Fibroblast of villous mesenchyme (primary cell): ENCODE results near the gene P3H4. TPM values are rescaled to one million over a fixed set of nuclear protein-coding genes. Genes with fewer than 3 reads are reported as not detected.

Source experiments
- DNase-seq: peaks from one replicate; pipeline ENCODE4 v3.0.0-alpha.2; 2010; ENCODE audit warnings: low read depth
- H3K4me3 ChIP-seq: 2 replicates; pipeline ENCODE4 v1.5.1; 2011; ENCODE audit warnings: low read depth, mild to moderate bottlenecking, low read length
- total RNA-seq: library from RNA; depleted of rRNA; stranded (reverse); fragments of >200 nt; gene quantifications from 2 replicates; pipeline ENCODE4 v1.2.3, GENCODE V29; 2012
- TF ChIP-seq, protein P1 (sequence below): IDR thresholded peaks from 2 replicates; pipeline ENCODE4 v1.5.1; 2012; ENCODE audit warnings: low read depth, mild to moderate bottlenecking, low read length; ENCODE audit not compliant: insufficient read depth

Gene P3H4
- total RNA-seq, 1 donor: 88.1 TPM

DNA sequence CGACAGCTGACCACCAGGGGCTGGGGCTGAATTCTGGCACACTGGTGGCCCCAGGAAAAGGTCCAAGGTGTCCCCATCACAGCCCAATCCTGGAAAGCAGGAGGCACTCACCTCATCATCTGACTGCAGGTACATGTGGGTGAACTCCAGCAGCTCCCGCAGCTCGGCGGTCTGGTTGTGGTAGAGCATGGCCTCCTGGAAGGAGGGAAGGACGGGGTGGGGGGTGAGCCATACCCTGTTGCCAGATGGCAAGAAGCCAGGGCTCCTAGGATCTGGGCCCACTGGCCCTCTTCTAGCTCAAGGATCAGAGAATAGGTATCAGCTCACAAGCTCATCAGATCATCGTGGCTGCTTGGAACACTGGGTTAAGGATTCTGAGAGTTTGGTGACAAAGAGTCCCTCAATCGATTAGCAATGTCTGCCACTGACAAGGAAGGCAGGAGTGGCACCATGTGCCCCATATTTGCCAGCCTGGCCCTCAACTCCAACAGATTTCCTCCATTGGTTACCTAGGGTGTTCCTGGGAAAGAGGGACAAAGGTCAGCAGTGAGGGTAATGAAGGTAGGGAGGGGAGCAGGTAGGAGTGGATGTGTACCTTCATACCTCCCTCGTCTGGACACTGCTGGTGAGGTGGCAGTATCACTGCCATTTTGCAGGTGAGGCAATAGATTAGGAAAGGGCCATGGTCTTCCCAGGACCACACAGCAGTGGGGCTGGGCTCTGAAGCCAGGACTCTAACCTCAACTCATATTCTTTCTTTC is 4.9 kb downstream of the P3H4 start:
- DNase-seq: no peak
- no peak overlapping the region for H3K4me3 ChIP-seq
- TF ChIP-seq, protein P1, sequence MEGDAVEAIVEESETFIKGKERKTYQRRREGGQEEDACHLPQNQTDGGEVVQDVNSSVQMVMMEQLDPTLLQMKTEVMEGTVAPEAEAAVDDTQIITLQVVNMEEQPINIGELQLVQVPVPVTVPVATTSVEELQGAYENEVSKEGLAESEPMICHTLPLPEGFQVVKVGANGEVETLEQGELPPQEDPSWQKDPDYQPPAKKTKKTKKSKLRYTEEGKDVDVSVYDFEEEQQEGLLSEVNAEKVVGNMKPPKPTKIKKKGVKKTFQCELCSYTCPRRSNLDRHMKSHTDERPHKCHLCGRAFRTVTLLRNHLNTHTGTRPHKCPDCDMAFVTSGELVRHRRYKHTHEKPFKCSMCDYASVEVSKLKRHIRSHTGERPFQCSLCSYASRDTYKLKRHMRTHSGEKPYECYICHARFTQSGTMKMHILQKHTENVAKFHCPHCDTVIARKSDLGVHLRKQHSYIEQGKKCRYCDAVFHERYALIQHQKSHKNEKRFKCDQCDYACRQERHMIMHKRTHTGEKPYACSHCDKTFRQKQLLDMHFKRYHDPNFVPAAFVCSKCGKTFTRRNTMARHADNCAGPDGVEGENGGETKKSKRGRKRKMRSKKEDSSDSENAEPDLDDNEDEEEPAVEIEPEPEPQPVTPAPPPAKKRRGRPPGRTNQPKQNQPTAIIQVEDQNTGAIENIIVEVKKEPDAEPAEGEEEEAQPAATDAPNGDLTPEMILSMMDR: no peak

DNA sequence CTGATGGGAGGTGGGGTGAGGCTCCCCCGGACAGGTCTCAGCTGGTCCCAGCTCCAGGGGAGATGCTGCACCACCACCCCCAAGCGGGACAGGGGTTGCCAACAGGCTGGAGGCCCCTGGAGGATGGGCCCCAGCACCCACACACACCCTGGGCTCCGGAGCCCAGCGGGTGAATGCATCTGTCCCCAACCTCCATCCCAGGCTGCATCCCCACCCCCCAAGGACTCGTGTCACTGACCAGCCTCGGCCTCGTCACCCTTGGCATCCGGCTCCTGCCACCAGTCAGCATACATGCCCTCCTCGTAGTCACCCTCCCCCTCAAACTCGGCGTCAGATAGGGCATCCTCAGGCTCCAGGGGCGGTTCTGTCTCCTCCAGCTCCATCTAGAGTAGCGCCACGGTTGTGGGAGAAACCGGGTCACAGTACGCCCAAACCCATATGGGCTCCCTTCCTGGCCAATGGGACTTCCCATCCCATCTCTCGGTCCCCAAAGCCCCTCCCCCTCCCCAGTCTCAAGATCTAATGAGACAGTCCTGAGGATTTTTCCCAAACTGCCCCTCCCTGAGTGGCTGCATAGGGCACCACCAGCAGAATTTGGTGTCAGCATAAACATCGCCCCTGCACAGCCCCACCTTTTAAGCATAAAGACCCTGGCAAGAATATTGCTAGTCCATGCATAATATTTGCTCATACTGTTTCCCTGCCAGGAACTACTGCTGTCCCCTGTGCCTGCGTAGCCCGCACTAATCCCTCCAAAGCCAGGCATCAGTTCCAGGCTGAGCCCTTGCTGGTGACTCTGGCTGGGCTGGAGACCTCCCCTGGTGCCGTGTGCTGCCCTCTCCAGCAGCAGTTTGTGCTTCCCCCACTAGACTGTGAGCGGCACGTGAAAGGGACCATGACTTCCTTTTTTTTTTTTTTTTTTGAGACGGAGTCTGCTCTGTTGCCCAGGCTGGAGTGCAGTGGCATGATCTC is 8.4 kb downstream of the P3H4 start:
- no peak for DNase-seq

DNA sequence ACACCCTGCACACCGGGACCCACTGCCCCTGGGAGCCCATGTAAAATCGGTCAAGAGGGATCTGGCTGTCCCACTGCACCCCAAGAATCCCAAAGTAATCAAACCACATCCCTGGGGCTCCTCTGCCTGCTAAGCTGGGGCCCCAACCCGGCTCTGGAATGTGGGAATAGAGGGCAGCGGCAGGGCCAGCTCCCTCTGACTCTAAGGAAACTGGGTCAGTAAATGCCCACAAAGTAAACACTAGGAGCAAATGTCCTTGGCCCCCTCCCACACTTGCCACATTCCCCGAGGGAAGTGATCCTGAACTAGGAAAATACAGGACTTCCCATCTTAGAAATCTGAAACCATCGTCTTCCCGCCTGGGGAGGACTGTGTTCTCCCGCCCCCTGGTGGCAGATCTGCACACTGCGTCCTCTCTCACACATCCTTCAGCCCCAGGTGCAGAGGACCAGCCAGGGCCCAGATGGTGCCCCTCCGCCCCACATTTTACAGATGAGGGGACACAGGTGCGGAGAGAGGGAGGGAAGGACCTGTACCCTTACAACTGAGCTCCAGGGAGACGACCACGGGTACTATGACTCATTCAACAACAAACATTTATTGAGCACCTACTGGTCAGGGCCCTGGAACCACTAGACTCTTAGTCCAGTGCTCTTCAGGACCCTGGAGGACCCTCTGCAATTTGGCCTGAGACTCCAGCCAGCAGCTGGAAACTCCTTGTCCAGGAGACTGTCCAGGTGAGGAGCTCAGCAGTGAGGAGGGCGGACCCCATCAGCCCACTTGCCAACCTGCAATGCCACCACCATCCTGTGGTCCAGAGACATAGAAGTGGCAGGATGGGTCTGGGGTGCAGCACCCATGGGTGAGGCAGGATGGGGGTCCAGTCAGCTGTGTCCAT is 10.1 kb downstream of the P3H4 start:
- DNase-seq: peak; percentile 81
- TF ChIP-seq, protein P1: peak; percentile 96
- no peak overlapping the region for H3K4me3 ChIP-seq

More for the DNA sequence above, 8.4 kb downstream of the P3H4 start:
- TF ChIP-seq, protein P1: no peak
- H3K4me3 ChIP-seq: no peak overlapping the region

DNA sequence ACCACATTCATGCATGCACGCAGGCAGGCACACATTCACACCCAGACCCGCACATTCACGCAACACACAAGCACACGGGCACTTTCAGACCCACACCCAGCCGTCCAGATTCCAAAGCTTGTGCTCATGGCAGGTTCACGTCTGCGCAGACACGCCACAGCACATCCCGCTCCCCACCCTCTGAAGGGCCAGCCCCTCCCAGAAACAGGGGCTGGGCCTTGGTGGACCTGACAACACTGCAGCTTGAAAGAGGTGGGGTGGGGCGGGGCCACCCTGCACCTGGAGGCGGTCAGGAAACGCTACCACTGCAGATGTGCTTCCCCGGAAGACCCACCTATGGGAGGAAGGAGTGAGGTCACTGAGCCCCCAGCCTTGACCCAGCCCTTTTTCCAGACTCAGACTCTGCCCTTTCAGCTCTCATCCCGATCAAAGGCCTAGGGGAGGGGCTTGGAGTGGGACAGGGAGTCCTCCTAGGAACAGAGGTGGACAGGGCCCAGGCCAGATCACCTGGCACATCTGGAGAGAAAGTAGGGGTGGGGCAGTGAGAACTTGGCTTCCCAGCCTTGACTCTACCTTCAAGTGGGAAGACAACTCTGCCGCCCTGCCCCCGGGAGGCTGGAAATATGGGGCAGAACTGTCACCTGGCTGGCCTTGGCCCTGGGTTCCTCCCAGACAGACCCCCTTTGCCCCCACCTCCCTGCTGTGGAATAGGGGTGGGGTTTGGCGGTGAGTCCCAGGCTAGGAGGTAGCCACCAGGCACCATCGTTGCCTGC is 11.0 kb downstream of the P3H4 start:
- no peak overlapping the region for H3K4me3 ChIP-seq
- peak; percentile 75 for DNase-seq

DNA sequence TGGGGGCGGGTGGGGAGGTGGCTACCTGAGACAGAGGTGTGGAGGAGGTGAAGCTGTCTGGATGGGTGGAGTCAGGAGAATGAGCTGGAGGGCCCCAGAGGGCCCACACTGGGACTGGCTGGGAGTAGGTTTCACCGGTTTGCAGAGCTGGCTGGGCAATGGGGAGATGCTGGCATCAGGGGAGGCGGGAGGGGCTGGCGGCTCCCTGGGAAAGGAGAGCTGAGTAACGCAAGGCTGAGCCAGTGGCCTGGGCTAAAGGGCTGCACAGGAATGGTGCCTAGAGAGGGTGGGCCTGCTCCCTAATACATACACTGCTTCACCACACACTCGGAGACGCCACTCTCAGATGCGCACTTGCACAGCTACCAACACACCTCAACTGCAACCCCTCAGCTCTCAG is 12.4 kb downstream of the P3H4 start:
- DNase-seq: no peak
- H3K4me3 ChIP-seq: no peak overlapping the region
- TF ChIP-seq, protein P1: no peak

More for the DNA sequence above, 11.0 kb downstream of the P3H4 start:
- TF ChIP-seq, protein P1: no peak
